ENCODE results near the gene ZNF462. TPM values are rescaled to one million over a fixed set of nuclear protein-coding genes. Genes with fewer than 3 reads are reported as not detected.

ZNF462 gene
- total RNA-seq, 2 experiments from 2014 or later: 0.33 to 0.40 TPM

GRCh38 chr9:107020040-107020530, 157.1 kb downstream of the ZNF462 start:
- peaks cover 7% of the 10 kb centered on the region for H3K4me1 Mint-ChIP-seq (ENCODE audit: low read depth)
- CTCF ChIA-PET: no interaction called here
- peaks cover 2% of the 10 kb centered on the region for H3K27me3 Mint-ChIP-seq (ENCODE audit: low read depth)
- peaks cover 6% of the 10 kb centered on the region for H3K9me3 Mint-ChIP-seq
- H3K27ac Mint-ChIP-seq: no peak overlapping the region
- H3K36me3 Mint-ChIP-seq (ENCODE audit: low read depth): no peaks in the 10 kb centered on the region
- DNase-seq: peak; percentile 7
- intact Hi-C loops (cut with micrococcal nuclease): no loop called here
- H3K4me3 Mint-ChIP-seq: no peak overlapping the region

- H3K4me1 Mint-ChIP-seq (ENCODE audit: low read depth): peaks cover 7% of the 10 kb centered on the region
- no peak for DNase-seq
- no peaks in the 10 kb centered on the region for H3K9me3 Mint-ChIP-seq
- H3K4me3 Mint-ChIP-seq: no peak overlapping the region
- intact Hi-C loops (cut with micrococcal nuclease): no loop called here
- CTCF ChIA-PET: no interaction called here
- peaks cover 2% of the 10 kb centered on the region for H3K27me3 Mint-ChIP-seq (ENCODE audit: low read depth)
- no peaks in the 10 kb centered on the region for H3K36me3 Mint-ChIP-seq (ENCODE audit: low read depth)
- H3K27ac Mint-ChIP-seq: no peak overlapping the region
Observed at GRCh38 chr9:107024193-107024592, 161.2 kb downstream of the ZNF462 start.

GRCh38 chr9:107025260-107026035, 162.5 kb downstream of the ZNF462 start:
- intact Hi-C loops (cut with micrococcal nuclease): no loop called here
- Mint-ChIP-seq H3K4me3 (no peak overlapping the region), H3K27ac (no peak overlapping the region), H3K9me3 (no peaks in the 10 kb centered on the region), H3K36me3 (ENCODE audit: low read depth) (no peaks in the 10 kb centered on the region), H3K27me3 (ENCODE audit: low read depth) (peaks cover 2% of the 10 kb centered on the region), H3K4me1 (ENCODE audit: low read depth) (peaks cover 4% of the 10 kb centered on the region)
- no peak for DNase-seq
- CTCF ChIA-PET: no interaction called here

- CTCF ChIA-PET: no interaction called here
Observed at GRCh38 chr9:107029146-107029545, 166.2 kb downstream of the ZNF462 start.

GRCh38 chr9:107033966-107034365, 171.0 kb downstream of the ZNF462 start:
- intact Hi-C loops (cut with micrococcal nuclease): no loop called here

More at GRCh38 chr9:107029146-107029545, 166.2 kb downstream of the ZNF462 start:
- Mint-ChIP-seq H3K27me3 (ENCODE audit: low read depth) (peaks cover 10% of the 10 kb centered on the region), H3K27ac (no peak overlapping the region), H3K36me3 (ENCODE audit: low read depth) (peaks cover 2% of the 10 kb centered on the region), H3K4me1 (ENCODE audit: low read depth) (peaks cover 3% of the 10 kb centered on the region), H3K9me3 (peaks cover 2% of the 10 kb centered on the region), H3K4me3 (no peak overlapping the region)
- intact Hi-C loops (cut with micrococcal nuclease): no loop called here
- DNase-seq: no peak

GRCh38 chr9:107034831-107035230, 171.9 kb downstream of the ZNF462 start:
- CTCF ChIA-PET: no interaction called here
- Mint-ChIP-seq H3K36me3 (ENCODE audit: low read depth) (peaks cover 2% of the 10 kb centered on the region), H3K4me1 (ENCODE audit: low read depth) (peaks cover 6% of the 10 kb centered on the region), H3K9me3 (peaks cover 2% of the 10 kb centered on the region), H3K27me3 (ENCODE audit: low read depth) (peaks cover 12% of the 10 kb centered on the region), H3K27ac (no peak overlapping the region), H3K4me3 (no peak overlapping the region)
- intact Hi-C loops (cut with micrococcal nuclease): no loop called here
- no peak for DNase-seq

More at GRCh38 chr9:107033966-107034365, 171.0 kb downstream of the ZNF462 start:
- no peak overlapping the region for H3K27ac Mint-ChIP-seq
- peaks cover 2% of the 10 kb centered on the region for H3K36me3 Mint-ChIP-seq (ENCODE audit: low read depth)
- H3K9me3 Mint-ChIP-seq: peaks cover 2% of the 10 kb centered on the region
- no peak for DNase-seq
- H3K4me1 Mint-ChIP-seq (ENCODE audit: low read depth): peaks cover 6% of the 10 kb centered on the region
- CTCF ChIA-PET: no interaction called here
- H3K27me3 Mint-ChIP-seq (ENCODE audit: low read depth): peaks cover 12% of the 10 kb centered on the region
- no peak overlapping the region for H3K4me3 Mint-ChIP-seq

GRCh38 chr9:107036367-107036766, 173.4 kb downstream of the ZNF462 start:
- DNase-seq: no peak
- Mint-ChIP-seq H3K9me3 (peaks cover 2% of the 10 kb centered on the region), H3K4me1 (ENCODE audit: low read depth) (peaks cover 6% of the 10 kb centered on the region), H3K4me3 (no peak overlapping the region), H3K36me3 (ENCODE audit: low read depth) (peaks cover 2% of the 10 kb centered on the region), H3K27me3 (ENCODE audit: low read depth) (peaks cover 14% of the 10 kb centered on the region), H3K27ac (no peak overlapping the region)
- intact Hi-C loops (cut with micrococcal nuclease): no loop called here
- CTCF ChIA-PET: interaction anchor here (0.6 kb wide), 1 partner anchor 66 kb away, joined by 3 read pairs; no protein-coding TSS in a partner anchor

- Mint-ChIP-seq H3K4me3 (no peak overlapping the region), H3K36me3 (ENCODE audit: low read depth) (no peaks in the 10 kb centered on the region), H3K9me3 (no peaks in the 10 kb centered on the region), H3K4me1 (ENCODE audit: low read depth) (peaks cover 3% of the 10 kb centered on the region), H3K27ac (no peak overlapping the region), H3K27me3 (ENCODE audit: low read depth) (peaks cover 6% of the 10 kb centered on the region)
- no peak for DNase-seq
- CTCF ChIA-PET: no interaction called here
- intact Hi-C loops (cut with micrococcal nuclease): no loop called here
Observed at GRCh38 chr9:107039542-107039941, 176.6 kb downstream of the ZNF462 start.

GRCh38 chr9:107042606-107043005, 179.6 kb downstream of the ZNF462 start:
- intact Hi-C loops (cut with micrococcal nuclease): no loop called here
- DNase-seq: no peak
- Mint-ChIP-seq H3K4me1 (ENCODE audit: low read depth) (no peaks in the 10 kb centered on the region), H3K27ac (no peak overlapping the region), H3K9me3 (no peaks in the 10 kb centered on the region), H3K4me3 (no peak overlapping the region), H3K27me3 (ENCODE audit: low read depth) (peaks cover 4% of the 10 kb centered on the region), H3K36me3 (ENCODE audit: low read depth) (no peaks in the 10 kb centered on the region)
- CTCF ChIA-PET: no interaction called here

GRCh38 chr9:107043886-107044285, 180.9 kb downstream of the ZNF462 start:
- Mint-ChIP-seq H3K36me3 (ENCODE audit: low read depth) (no peaks in the 10 kb centered on the region), H3K9me3 (no peaks in the 10 kb centered on the region), H3K4me3 (no peak overlapping the region), H3K4me1 (ENCODE audit: low read depth) (no peaks in the 10 kb centered on the region), H3K27me3 (ENCODE audit: low read depth) (peaks cover 4% of the 10 kb centered on the region), H3K27ac (no peak overlapping the region)
- CTCF ChIA-PET: interaction anchor here (1.4 kb wide), 1 partner anchor 27 kb away, joined by 3 read pairs; no protein-coding TSS in a partner anchor
- intact Hi-C loops (cut with micrococcal nuclease): no loop called here
- no peak for DNase-seq

GRCh38 chr9:107044872-107045271, 181.9 kb downstream of the ZNF462 start:
- Mint-ChIP-seq H3K9me3 (no peaks in the 10 kb centered on the region), H3K4me3 (no peak overlapping the region), H3K4me1 (ENCODE audit: low read depth) (no peaks in the 10 kb centered on the region), H3K36me3 (ENCODE audit: low read depth) (no peaks in the 10 kb centered on the region), H3K27ac (no peak overlapping the region), H3K27me3 (ENCODE audit: low read depth) (peaks cover 4% of the 10 kb centered on the region)
- intact Hi-C loops (cut with micrococcal nuclease): no loop called here
- CTCF ChIA-PET: interaction anchor here (1.4 kb wide), 1 partner anchor 28 kb away, joined by 3 read pairs; no protein-coding TSS in a partner anchor
- DNase-seq: no peak

GRCh38 chr9:107046692-107047091, 183.7 kb downstream of the ZNF462 start:
- Mint-ChIP-seq H3K27ac (no peak overlapping the region), H3K27me3 (ENCODE audit: low read depth) (no peaks in the 10 kb centered on the region), H3K4me3 (no peak overlapping the region), H3K4me1 (ENCODE audit: low read depth) (no peaks in the 10 kb centered on the region), H3K9me3 (no peaks in the 10 kb centered on the region), H3K36me3 (ENCODE audit: low read depth) (no peaks in the 10 kb centered on the region)
- intact Hi-C loops (cut with micrococcal nuclease): no loop called here
- CTCF ChIA-PET: no interaction called here
- no peak for DNase-seq

All from activated naive CD4-positive, alpha-beta T cell treated with anti-CD3 and anti-CD28 coated beads for 36 hours (primary cell).